ENCODE measurements around the gene PRKN. TPM values are rescaled to one million over a fixed set of nuclear protein-coding genes. Genes with fewer than 3 reads are reported as not detected.

Gene PRKN
- total RNA-seq, 1 donor from 2014 or later, result 2.6 TPM

DNA sequence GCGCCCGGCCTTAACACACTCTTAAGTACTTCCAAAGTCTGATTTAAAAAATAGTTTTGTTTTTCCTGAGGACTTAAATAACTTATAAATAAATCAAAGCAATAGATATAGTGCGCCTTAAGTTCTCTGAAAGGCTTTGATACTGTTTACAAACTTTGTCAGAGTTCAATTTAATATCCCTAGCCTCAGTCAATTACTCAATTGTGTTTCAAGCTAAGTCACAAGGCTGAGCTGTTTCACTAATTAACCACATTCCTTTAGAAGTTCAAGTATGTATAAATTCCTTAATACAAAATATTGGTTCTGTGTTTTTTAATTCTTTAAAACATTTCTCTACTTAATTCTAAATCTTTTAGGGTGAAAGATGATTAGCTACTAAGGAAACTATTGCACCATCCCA, 1275.3 kb downstream of the PRKN start:
- DNase-seq (ENCODE audit: low spot score in 2 of 2), result no peak
- Histone ChIP-seq H3K9me3 (no peaks in the 10 kb centered on the region), H3K4me1 (no peaks in the 10 kb centered on the region), H3K4me3 (no peak overlapping the region), H3K27ac (no peak overlapping the region), H3K27me3 (no peaks in the 10 kb centered on the region), H3K36me3 (no peaks in the 10 kb centered on the region)
- intact Hi-C loops (cut with DNase I), result no loop called here
- TF ChIP-seq, protein P1, sequence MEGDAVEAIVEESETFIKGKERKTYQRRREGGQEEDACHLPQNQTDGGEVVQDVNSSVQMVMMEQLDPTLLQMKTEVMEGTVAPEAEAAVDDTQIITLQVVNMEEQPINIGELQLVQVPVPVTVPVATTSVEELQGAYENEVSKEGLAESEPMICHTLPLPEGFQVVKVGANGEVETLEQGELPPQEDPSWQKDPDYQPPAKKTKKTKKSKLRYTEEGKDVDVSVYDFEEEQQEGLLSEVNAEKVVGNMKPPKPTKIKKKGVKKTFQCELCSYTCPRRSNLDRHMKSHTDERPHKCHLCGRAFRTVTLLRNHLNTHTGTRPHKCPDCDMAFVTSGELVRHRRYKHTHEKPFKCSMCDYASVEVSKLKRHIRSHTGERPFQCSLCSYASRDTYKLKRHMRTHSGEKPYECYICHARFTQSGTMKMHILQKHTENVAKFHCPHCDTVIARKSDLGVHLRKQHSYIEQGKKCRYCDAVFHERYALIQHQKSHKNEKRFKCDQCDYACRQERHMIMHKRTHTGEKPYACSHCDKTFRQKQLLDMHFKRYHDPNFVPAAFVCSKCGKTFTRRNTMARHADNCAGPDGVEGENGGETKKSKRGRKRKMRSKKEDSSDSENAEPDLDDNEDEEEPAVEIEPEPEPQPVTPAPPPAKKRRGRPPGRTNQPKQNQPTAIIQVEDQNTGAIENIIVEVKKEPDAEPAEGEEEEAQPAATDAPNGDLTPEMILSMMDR (IDR thresholded peaks at IDR 0.05), result no peak

DNA sequence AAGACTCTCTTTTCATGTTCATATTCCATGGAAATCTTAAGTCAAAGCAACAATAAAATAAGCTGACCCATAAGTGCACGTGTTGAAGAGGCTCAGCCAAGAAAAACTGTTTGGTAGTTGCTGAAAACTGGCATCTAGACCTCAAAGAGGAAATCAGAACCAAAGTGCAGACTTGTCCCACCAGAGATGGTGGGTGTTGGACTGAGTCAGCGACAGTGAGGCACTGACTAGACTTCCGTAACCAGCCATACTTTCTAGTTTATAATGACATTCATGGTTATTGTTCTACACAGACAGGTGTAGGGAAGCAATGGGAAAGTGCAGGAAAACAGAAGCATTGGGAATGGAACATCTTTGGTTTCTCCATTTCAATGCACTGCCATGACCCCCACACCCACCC, 1278.0 kb downstream of the PRKN start:
- DNase-seq (ENCODE audit: low spot score in 2 of 2), result no peak
- TF ChIP-seq, protein P1 (IDR thresholded peaks at IDR 0.05), result no peak
- Histone ChIP-seq H3K4me1 (peaks cover 0 to 4% of the 10 kb centered on the region in 2 donors), H3K4me3 (no peak overlapping the region), H3K27me3 (no peaks in the 10 kb centered on the region), H3K36me3 (no peaks in the 10 kb centered on the region), H3K27ac (no peak overlapping the region), H3K9me3 (no peaks in the 10 kb centered on the region)
- intact Hi-C loops (cut with DNase I), result no loop called here

DNA sequence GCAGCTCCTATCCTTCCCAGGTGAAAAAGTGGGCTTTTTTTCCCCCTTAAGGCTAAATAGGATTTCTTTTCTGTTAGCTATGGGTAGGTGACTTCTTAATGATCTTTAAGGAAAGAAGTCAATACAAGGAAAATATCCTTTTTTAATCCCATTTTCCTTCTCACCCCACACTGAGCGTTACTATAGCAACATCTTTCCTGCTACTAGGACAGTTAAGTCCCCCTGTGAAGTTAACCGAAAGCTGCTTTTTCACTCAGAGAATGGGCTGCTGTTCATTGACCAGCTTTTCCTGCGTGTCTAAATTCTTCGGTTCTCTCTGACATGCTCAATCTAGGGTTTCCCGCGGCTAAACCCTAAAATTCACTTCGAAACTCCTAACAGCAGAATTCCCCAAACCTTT, 1280.6 kb downstream of the PRKN start:
- H3K27ac ChIP-seq, result no peak overlapping the region

DNA sequence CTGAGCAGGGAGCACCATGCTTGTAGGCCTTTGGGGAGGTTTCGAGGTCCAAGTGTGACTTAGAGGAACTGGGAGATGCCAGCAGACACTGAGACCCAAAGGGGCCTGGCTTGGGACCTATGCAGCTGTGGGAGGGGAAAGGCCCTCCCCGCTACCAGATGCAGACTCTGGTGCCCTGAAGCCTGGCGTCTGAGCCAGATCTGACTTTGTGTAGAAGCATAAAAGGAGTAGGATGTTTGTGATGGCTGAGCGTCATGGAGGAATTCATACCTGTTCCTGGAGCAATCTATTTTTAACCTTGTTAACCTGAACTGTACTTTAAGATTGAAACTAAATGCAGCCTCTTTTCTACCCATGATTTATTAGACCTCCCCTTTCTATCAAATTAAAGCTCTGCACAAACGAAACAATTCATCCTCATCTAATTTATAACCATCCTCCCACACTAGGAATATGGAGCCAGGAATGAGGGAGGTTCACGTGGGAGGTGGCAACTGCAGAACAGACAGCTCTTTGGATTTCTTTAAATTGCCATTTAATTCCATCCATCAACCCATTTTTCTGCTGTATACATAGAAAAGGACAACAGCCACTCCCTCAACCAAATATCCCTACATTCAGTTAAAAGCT, 1281.2 kb downstream of the PRKN start:
- Histone ChIP-seq H3K9me3 (no peaks in the 10 kb centered on the region), H3K4me3 (no peak overlapping the region), H3K27ac (no peak overlapping the region), H3K4me1 (peaks cover 0 to 4% of the 10 kb centered on the region in 2 donors), H3K36me3 (no peaks in the 10 kb centered on the region), H3K27me3 (no peaks in the 10 kb centered on the region)
- intact Hi-C loops (cut with DNase I), result no loop called here
- no peak for DNase-seq (ENCODE audit: low spot score in 2 of 2)
- TF ChIP-seq, protein P1 (IDR thresholded peaks at IDR 0.05), result no peak

More for the DNA sequence above, 1280.6 kb downstream of the PRKN start:
- Histone ChIP-seq H3K4me1 (peaks cover 0 to 4% of the 10 kb centered on the region in 2 donors), H3K27me3 (no peaks in the 10 kb centered on the region), H3K4me3 (no peak overlapping the region), H3K9me3 (no peaks in the 10 kb centered on the region), H3K36me3 (no peaks in the 10 kb centered on the region)
- DNase-seq (ENCODE audit: low spot score in 2 of 2), result no peak
- TF ChIP-seq, protein P1 (IDR thresholded peaks at IDR 0.05), result no peak
- intact Hi-C loops (cut with DNase I), result no loop called here

DNA sequence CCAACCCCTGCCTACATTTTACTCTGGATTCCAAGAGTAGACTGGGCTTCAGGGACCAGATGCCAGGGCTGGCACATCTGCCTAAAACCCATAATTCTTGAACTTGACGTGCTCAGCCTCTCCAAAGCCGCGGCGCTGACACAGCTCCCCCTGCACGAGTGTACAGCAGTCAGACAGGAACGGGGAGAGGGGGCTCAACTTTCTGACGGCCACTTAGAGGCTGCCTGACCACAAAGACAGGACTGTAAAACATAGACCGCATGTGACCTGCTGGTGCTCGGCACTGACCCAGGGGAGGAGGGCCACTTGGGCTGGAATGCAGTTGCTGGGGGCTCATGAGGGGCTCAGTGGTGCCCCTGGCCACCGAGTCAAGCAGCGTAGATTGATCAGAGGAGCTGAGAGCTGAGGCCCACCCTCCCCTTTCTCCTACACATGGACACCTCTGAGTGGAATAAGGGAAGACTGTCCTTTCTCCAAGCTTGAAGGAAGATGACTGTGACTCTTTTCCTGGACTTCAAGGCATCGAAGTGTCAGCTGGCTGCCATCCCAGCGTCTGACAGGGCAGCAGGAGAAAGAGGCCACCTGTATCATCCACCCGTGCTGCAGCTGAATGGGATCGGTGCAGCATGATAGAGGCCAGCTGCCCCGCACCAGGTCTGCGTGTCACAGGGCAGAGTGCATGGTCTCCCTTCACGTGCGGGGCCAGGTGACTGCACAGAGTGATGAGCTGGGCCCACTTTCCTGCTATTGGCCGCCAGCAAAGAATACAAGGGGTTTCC, 1282.4 kb downstream of the PRKN start:
- no peak overlapping the region for H3K27ac ChIP-seq
- intact Hi-C loops (cut with DNase I), result no loop called here

More for the DNA sequence above, 1282.4 kb downstream of the PRKN start:
- TF ChIP-seq, protein P1 (IDR thresholded peaks at IDR 0.05), result no peak
- Histone ChIP-seq H3K9me3 (no peaks in the 10 kb centered on the region), H3K36me3 (no peaks in the 10 kb centered on the region), H3K4me1 (peaks cover 0 to 4% of the 10 kb centered on the region in 2 donors), H3K4me3 (peak overlapping the region; percentile 24 to 35), H3K27me3 (no peaks in the 10 kb centered on the region)
- DNase-seq (ENCODE audit: low spot score in 2 of 2), result no peak
